HT1080 (cell line): ENCODE measurements around the gene ADCY9. TPM values are rescaled to one million over a fixed set of nuclear protein-coding genes. Genes with fewer than 3 reads are reported as not detected.

Experiments used
- DNase-seq: peaks from one replicate; pipeline ENCODE4 v3.0.0-alpha.2; 2015; ENCODE audit warnings: low read depth
- small RNA-seq: library from RNA; depleted of rRNA; stranded (forward); fragments of <200 nt; gene quantifications from one replicate; pipeline ENCODE3, GENCODE V24; 2014
- total RNA-seq: library from RNA; depleted of rRNA; stranded (reverse); fragments of >200 nt; shearing (Covaris generic); gene quantifications from 2 replicates; pipeline ENCODE4 v1.2.3, GENCODE V29; 2014; rRNA removed

ADCY9 gene
- total RNA-seq, 1 experiment from 2014 or later, result 8.7 TPM

DNA sequence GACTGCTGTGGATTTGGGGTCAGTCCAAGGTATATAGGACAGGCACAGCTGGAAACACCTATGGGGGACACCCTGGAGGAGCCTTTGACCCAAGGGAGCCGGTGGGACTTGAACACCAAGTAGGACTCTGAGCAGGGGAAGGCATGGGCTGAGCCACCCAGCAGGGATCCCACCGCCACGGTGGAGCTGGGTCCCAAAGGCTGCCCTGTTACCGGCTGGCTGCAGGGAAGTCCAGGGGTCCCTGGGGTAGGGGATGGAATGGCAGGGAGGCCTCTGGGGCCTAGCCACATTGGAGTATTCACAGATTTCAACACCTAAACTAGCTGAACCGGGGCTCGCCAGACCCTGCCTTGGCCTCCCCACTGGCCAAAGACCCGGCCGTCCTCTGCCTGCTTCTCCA, 196.0 kb downstream of the ADCY9 start:
- no peak for DNase-seq

DNA sequence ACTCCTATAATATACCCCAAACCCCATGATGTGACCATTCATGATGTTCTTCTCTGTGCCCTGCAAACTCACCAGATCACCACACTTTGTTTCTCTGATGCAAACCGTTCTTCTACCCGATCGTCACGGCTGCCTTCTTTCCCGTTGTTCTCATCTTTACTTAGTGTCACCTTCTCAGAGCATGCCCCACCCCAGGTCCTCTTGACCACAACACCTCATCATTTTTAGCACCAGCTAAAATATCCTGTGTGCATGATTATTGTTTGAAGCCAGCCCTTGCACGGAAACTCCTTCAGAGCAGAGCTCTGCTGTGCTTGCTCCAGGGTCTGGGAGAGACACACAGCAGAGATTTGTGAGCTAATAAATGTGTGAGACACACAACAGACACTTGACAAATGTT, 196.8 kb downstream of the ADCY9 start:
- DNase-seq, result no peak

DNA sequence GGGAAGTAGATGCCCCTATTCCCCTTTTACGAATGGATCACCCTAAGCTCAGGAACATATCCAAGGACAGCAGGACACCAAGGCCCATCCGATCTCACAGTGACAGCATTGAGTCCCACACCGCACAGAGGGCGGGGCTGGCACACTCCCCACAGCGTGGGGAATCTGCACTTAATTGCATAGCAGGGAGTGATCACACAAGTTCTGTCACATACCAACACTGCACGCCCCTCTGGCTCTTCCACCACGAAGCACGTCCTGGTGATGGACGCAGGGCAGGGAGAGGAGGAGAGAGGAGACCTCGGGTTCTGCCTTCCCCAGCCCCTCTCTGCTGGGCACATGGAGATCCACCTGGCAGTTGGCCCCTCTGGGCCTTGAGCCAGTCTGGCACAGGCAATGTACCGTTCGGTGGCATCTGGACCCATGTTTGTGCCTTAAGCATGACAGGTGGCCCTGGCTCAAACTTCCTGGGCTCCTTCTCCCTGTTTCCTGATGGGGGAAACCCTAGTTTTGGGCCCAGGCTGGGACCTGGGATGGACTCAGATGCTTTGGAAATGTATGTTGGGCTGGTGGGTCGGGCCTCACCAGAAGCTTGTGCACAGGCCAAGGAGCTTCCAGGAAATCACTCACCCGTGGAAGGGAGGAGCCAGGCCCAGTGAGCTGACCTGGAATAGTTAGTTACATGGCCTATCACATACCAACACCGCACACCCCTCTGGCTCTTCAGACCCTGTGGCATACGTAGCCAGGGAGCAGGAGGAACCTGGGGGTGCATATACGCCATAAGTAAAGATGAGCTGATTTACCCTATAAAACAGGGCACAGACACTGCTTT, 200.6 kb downstream of the ADCY9 start:
- DNase-seq, result no peak

DNA sequence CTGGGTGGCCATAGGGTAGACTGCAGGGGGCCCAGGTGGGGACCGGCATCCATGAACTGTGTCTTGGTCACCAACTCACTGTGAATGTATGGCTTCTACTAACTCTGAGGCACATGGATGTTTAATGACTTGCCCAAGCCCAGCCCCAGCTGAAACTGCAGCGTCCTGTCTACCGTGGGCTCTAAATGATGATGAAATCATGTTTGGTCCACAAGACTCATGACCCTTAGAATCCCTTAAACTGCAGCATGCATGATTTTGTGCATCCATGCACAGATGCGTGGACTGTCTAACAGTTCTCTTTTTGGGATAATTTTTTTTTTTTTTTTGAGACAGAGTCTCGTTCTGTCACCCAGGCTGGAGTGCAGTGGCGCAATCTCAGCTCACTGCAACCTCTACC, 203.3 kb downstream of the ADCY9 start:
- DNase-seq, result no peak

Small RNA genes within 50 kb of the gene (small RNA-seq; reads per million reads assigned to genes)
- gene AC009171.1, result not detected

Other genes starting within 250 kb of the ADCY9 start
- 10.8 and 14.1 TPM in 2 replicates for gene CREBBP, start 235.7 kb downstream of the ADCY9 start, total RNA-seq
- not detected in 2 replicates for gene SRL, start 125.6 kb upstream of the ADCY9 start, total RNA-seq
- 25.3 and 35.3 TPM in 2 replicates for gene TFAP4, start 156.6 kb upstream of the ADCY9 start, total RNA-seq
- 0.84 and 2.8 TPM in 2 replicates for gene GLIS2, start 199.6 kb upstream of the ADCY9 start, total RNA-seq
- 77.8 and 107 TPM in 2 replicates for gene PAM16, start 234.9 kb upstream of the ADCY9 start, total RNA-seq